ENCODE data around the gene ARHGAP24. TPM values are rescaled to one million over a fixed set of nuclear protein-coding genes. Genes with fewer than 3 reads are reported as not detected.

ARHGAP24 gene
- total RNA-seq, 1 experiment from 2014 or later = 2.1 TPM

- no peak for DNase-seq (ENCODE audit: low spot score)
- no peak for ATAC-seq
- Mint-ChIP-seq H3K27ac (no peak overlapping the region), H3K4me1 (peaks cover 23% of the 10 kb centered on the region), H3K9me3 (no peaks in the 10 kb centered on the region), H3K27me3 (ENCODE audit: low read depth) (no peaks in the 10 kb centered on the region), H3K4me3 (no peak overlapping the region), H3K36me3 (no peaks in the 10 kb centered on the region)
- CTCF ChIA-PET = interaction anchor here (2.2 kb wide), 1 partner anchor 70 kb away, joined by 6 read pairs; no protein-coding TSS in a partner anchor
- TF ChIP-seq ATF6 (CRISPR knock-in tag; IDR thresholded peaks at IDR 0.05) (no peak), SP1 (CRISPR knock-in tag; conservative IDR thresholded peaks at IDR 0.05) (no peak), RELA (CRISPR knock-in tag; IDR thresholded peaks at IDR 0.05; ENCODE audit: borderline replicate concordance) (no peak), SMAD3 (CRISPR knock-in tag; IDR thresholded peaks at IDR 0.05; ENCODE audit: borderline replicate concordance) (no peak), CTCF (IDR thresholded peaks at IDR 0.05) (no peak), AFF4 (CRISPR knock-in tag; IDR thresholded peaks at IDR 0.05; ENCODE audit: borderline replicate concordance) (no peak), USF1 (CRISPR knock-in tag; IDR thresholded peaks at IDR 0.05) (no peak), GRHL2 (CRISPR knock-in tag; IDR thresholded peaks at IDR 0.05; ENCODE audit: insufficient replicate concordance, severe bottlenecking) (no peak), JUN (CRISPR knock-in tag; IDR thresholded peaks at IDR 0.05) (no peak), MXD4 (CRISPR knock-in tag; IDR thresholded peaks at IDR 0.05; ENCODE audit: borderline replicate concordance) (no peak), ETV6 (CRISPR knock-in tag; IDR thresholded peaks at IDR 0.05) (no peak), ELF4 (CRISPR knock-in tag; IDR thresholded peaks at IDR 0.05; ENCODE audit: low read depth) (no peak), GTF2I (CRISPR knock-in tag; conservative IDR thresholded peaks at IDR 0.05) (no peak), SMAD4 (CRISPR knock-in tag; IDR thresholded peaks at IDR 0.05) (no peak), ATF3 (CRISPR knock-in tag; conservative IDR thresholded peaks at IDR 0.05) (no peak)
- TF ChIP-seq, protein P1, sequence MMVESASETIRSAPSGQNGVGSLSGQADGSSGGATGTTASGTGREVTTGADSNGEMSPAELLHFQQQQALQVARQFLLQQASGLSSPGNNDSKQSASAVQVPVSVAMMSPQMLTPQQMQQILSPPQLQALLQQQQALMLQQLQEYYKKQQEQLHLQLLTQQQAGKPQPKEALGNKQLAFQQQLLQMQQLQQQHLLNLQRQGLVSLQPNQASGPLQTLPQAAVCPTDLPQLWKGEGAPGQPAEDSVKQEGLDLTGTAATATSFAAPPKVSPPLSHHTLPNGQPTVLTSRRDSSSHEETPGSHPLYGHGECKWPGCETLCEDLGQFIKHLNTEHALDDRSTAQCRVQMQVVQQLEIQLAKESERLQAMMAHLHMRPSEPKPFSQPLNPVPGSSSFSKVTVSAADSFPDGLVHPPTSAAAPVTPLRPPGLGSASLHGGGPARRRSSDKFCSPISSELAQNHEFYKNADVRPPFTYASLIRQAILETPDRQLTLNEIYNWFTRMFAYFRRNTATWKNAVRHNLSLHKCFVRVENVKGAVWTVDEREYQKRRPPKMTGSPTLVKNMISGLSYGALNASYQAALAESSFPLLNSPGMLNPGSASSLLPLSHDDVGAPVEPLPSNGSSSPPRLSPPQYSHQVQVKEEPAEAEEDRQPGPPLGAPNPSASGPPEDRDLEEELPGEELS (CRISPR knock-in tag; IDR thresholded peaks at IDR 0.05) = no peak
- TF ChIP-seq, protein P2, sequence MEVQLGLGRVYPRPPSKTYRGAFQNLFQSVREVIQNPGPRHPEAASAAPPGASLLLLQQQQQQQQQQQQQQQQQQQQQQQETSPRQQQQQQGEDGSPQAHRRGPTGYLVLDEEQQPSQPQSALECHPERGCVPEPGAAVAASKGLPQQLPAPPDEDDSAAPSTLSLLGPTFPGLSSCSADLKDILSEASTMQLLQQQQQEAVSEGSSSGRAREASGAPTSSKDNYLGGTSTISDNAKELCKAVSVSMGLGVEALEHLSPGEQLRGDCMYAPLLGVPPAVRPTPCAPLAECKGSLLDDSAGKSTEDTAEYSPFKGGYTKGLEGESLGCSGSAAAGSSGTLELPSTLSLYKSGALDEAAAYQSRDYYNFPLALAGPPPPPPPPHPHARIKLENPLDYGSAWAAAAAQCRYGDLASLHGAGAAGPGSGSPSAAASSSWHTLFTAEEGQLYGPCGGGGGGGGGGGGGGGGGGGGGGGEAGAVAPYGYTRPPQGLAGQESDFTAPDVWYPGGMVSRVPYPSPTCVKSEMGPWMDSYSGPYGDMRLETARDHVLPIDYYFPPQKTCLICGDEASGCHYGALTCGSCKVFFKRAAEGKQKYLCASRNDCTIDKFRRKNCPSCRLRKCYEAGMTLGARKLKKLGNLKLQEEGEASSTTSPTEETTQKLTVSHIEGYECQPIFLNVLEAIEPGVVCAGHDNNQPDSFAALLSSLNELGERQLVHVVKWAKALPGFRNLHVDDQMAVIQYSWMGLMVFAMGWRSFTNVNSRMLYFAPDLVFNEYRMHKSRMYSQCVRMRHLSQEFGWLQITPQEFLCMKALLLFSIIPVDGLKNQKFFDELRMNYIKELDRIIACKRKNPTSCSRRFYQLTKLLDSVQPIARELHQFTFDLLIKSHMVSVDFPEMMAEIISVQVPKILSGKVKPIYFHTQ (CRISPR knock-in tag; IDR thresholded peaks at IDR 0.05) = no peak
- POLR2A ChIA-PET = no interaction called here
Measured at GRCh38 chr4:85488416-85488815, 13.5 kb downstream of the ARHGAP24 start.
